ENCODE results near the gene LNP1. TPM values are rescaled to one million over a fixed set of nuclear protein-coding genes. Genes with fewer than 3 reads are reported as not detected.

LNP1 gene
- 13.2 TPM for total RNA-seq

GRCh38 chr3:100400780-100401673 lies at the start of gene LNP1, which contains the start of gene TOMM70:
Gene LNP1 (plus strand): TSS chr3:100401539. CDS start chr3:100429730, 28,191 bp downstream.
Gene TOMM70 (minus strand): TSS chr3:100401089. CDS start chr3:100400949, 140 bp downstream.

GRCh38 chr3:100492059-100493006 lies 91.0 kb downstream of the LNP1 start, which contains the start of gene TMEM45A:
Gene TMEM45A (plus strand): TSS chr3:100492619. CDS start chr3:100555212, 62,593 bp downstream.

Other genes starting within 250 kb of the LNP1 start
- gene TBC1D23, start 140.5 kb upstream of the LNP1 start, total RNA-seq = 92.7 TPM
- 15.1 TPM for gene NIT2, start 66.8 kb upstream of the LNP1 start, total RNA-seq
- gene TOMM70, start 450 bp upstream of the LNP1 start, total RNA-seq = 87.4 TPM
- gene TMEM45A, start 91.1 kb downstream of the LNP1 start, total RNA-seq = 16.9 TPM
- gene ADGRG7, start 208.1 kb downstream of the LNP1 start, total RNA-seq = 0.22 TPM